AG10803 (cell line): ENCODE data around the gene NSMF.

Source experiments
- DNase-seq: peaks from one replicate; pipeline ENCODE4 v3.0.0; 2010; ENCODE audit warnings: low read depth
- H3K4me3 ChIP-seq: 2 replicates; pipeline ENCODE4 v1.5.1; 2011; ENCODE audit warnings: mild to moderate bottlenecking, low read length, control low read depth
- CTCF ChIP-seq: conservative IDR thresholded peaks from 2 replicates; pipeline ENCODE4 v1.5.1; 2011; ENCODE audit warnings: mild to moderate bottlenecking, low read length, control low read depth, inconsistent platforms

NSMF gene

GRCh38 chr9:137428841-137429545 is 30.1 kb downstream of the NSMF start:
- no peak for DNase-seq
- no peak for TF ChIP-seq CTCF
- H3K4me3 ChIP-seq, result no peak overlapping the region

GRCh38 chr9:137428311-137428630 is 30.9 kb downstream of the NSMF start:
- no peak for TF ChIP-seq CTCF
- H3K4me3 ChIP-seq, result no peak overlapping the region
- DNase-seq, result no peak

- no peak overlapping the region for H3K4me3 ChIP-seq
- DNase-seq, result no peak
- no peak for TF ChIP-seq CTCF
These were observed 31.5 kb downstream of the NSMF start for GRCh38 chr9:137427454-137428310.

GRCh38 chr9:137426018-137426681 is 33.0 kb downstream of the NSMF start:
- H3K4me3 ChIP-seq, result no peak overlapping the region
- no peak for DNase-seq
- TF ChIP-seq CTCF, result no peak

GRCh38 chr9:137423514-137424291 is 35.4 kb downstream of the NSMF start:
- no peak for TF ChIP-seq CTCF
- DNase-seq, result no peak
- peak overlapping the region; percentile 46 for H3K4me3 ChIP-seq

GRCh38 chr9:137422604-137423513 is 36.3 kb downstream of the NSMF start, which contains the start of the genes EXD3 and NOXA1:
EXD3 (minus strand) TSS chr9:137423162; CDS start chr9:137395357, 27,805 bp downstream.
NOXA1 (plus strand) TSS chr9:137423393; CDS start chr9:137423530, 137 bp downstream.
- 0 out of 2 replicates have a peak, but pooled peaks have one; percentile 28 for TF ChIP-seq CTCF
- H3K4me3 ChIP-seq, result peak within 1 kb of the TSS; percentile 75
- DNase-seq, result peak; percentile 89
